HG03066 (cell line): ENCODE results near the gene RAB28.

Source experiments
- ATAC-seq: cut with Tn5 transposase; IDR thresholded peaks from one replicate; pipeline ENCODE4 v1.9.1; 2021; ENCODE audit warnings: low read depth; ENCODE audit not compliant: unreplicated experiment

Gene RAB28

DNA sequence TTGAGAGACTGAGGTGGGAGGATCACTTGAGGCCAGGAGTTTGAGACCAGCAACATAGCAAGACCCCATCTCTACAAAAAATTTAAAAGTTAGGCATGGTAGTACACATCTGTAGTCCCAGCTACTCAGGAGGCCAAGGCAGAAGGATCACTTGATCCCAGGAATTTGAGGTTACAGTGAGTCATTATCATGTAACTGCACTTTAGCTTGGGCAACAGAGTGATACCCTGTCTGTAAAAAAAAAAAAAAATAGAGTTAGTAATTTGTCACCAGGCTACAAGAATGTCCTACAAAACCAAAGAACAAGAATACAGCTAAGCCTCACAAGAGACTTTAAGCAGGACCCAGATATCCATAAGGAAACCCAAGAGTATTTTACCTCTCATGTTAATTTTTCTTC is 27.0 kb upstream of the RAB28 start:
- ATAC-seq: no peak

DNA sequence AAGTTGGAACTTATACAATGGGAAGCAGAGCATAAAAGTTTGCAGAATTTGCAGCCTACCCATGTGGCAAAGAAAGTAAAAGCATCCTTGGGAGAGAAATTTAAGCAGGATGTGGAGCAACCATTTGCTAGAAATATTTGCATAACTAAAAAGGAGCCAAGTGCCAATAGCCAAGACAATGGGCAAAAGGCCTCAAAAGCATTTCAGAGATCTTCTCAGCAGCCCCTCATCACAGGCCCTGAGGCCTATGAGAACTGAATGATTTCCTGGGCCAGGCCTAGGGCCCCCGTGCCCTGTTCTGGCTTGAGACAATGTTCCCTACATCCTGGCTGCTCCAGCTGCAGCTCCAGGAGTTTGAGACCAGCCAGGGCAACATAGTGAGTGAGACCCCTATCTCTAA is 25.3 kb upstream of the RAB28 start:
- ATAC-seq: no peak

DNA sequence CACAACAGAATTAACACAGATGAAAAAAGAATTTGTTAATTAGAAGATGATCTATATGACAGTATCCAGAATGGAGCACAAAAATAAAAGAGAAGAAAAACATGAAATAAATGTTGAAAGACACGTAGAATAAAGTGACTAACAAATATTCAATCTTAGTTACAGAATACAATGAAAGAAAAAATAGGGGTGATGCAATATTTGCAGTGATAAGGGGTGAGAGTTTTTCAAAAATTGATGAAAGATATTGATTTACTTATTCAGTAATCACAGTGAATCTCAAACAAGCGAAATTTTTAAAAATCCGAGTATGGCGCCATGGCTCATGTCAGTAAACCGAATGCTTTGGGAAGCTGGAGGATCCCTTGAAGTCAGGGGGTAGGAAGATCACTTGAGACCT is 20.2 kb upstream of the RAB28 start:
- ATAC-seq: no peak

DNA sequence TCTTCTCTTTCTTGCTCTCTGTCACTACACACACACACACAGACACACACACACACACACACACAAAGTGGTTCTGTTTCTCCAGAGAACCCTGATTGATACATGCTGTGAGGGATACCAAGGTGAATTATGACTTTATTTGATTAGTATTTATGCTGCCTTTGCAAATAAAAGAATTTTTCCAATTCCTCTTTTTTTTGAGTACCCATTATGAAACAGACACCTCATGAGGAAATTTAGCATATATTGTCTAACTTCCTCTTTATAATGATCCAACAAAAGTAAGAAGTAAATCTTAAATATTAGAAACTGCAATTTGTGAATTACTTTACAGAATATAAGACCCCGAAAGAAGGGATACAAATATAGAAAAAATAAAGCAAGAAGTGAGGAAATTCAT is 14.3 kb upstream of the RAB28 start:
- ATAC-seq: no peak

DNA sequence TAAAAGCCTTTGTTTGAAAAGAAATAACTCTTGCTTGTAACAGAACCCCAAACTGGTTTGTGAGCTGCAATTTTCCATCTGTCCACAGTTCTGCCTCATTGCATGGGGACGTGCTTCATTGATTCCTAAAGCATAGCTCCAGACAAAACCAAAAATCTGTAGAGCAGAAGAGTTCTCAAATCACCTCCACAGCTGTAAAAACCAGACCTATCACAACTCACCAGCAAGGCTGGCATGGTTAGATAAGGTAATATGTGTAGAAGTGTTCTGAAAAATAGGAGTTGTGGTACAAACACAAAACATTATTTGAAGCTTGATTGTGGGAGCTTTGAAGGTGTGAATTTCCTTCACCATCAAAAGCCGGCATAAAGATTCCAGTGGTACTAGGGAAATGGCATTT is 12.5 kb upstream of the RAB28 start:
- ATAC-seq: no peak

DNA sequence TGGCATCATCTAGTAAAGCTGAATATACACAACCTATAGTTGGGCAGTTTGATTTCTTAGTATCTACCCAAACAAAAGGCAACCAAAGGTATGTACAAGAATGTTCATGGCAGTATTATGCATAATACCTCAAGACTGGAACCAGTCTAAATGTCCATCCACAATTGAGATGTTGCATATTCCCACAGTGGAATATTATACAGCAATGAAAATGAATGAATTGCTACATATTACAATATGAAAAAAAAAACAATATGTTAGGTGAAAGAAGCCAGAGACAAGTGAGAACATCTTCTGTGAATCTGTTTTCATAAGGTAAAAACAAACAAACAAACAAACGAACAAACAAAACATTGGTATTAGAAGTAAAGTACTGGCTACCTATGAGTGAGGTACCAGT is 11.6 kb upstream of the RAB28 start:
- no peak for ATAC-seq

DNA sequence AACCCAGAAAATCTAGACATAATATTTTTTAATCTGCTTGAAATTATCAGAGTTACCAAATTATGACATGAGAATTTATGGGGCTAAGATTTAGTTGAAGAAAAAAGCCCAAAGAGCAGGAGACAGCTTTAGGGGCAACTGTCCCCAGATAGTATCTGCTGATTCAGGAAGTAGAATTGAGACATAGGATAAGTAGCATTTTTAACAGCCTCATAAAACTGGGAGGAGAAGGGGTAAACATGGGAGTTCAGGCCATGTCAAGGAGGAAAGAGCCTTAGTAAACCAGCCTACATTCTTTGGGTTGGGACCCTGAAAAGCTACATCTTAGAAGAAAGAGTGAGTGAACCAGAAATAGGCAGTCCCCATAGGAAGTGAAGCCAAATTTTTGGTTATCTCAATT is 9.7 kb upstream of the RAB28 start:
- no peak for ATAC-seq

DNA sequence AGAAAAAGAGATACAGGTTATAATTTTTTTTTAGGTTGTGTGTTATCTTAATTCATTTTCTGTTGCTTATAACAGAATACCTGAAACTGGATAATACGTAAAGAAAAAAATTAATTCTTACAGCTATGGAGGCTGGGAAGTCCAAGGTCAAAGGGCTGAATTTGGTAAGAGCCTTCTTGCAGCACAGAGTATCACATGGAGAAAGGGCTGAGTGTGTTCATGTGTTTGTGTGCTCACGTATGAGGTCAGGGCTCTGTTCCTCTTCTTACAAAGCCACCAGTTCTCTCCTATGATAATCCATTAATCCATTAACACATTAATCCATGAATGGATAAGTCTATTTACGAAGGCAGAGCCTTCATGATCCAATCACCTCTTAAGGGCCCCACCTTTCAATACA is 8.6 kb upstream of the RAB28 start:
- ATAC-seq: no peak

DNA sequence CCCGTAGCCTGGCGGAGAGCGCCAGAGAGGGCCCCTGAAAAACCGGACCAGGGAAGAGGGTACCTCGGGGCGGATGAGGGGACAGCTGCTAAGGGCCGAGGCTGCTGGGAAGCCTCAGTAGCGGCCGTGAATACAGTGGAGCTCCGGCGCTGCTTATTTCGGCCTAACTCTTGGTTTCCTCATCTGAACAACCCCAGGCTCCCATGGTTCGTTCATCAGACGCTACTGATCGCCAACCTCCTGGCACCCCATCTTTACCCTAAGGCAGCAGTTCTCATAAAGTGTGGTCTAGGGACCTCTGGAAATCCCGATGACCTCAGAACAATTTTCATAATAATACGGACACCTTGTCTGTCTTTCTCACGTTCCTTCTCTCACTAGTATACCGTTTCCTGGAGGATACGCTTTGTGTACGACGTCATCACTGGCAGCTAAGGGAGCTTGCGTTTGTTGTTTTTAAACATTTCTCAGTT is 645 bp upstream of the RAB28 start:
- ATAC-seq: peak; percentile 22

DNA sequence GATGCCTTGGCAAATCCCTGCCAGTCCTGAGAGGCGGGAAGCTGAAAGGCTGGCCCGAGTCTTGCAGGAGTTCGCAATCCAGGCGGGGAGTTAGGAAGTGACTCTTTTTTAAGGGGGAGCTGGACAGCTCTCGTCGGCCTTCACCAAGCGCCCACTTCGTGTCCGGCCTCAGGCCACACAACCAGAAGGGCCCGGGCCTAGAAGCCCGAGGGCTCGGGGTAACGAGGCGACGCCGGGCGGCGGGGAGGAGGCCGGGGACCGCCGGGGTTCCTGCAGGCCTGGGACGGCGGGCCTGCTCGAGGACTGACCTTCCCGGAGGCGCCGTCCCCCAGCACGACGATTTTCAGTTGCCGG is 395 bp downstream of the RAB28 start:
- peak; percentile 26 for ATAC-seq

DNA sequence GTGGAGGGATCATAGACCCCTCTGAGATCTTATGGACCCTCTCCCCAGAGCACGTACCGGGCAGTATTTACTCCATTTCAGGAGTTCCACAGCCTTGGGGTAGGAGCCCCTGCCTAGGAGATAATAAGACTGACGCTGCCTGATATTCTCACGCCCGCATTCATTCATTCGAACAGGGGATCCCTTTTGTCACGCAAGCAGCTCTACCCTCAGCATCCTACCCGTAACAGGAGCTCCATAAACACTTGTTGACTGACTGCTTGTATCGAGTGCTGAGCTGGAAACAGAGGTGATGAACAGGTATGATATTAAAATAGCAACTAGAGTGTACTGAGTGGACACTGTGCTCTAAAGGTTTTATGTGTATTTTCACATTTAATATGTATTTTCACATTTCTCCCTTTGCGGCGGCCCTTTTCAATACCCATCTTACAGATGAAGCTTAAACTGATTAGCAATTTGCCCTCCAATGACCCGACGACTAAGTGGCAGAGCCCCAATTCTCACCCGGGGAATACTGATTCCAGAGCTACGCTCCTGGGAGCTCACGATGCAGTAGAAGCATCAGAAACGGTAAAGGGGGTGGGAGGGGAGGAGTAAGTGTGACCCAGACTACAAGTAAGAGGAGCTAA is 888 bp downstream of the RAB28 start:
- peak; percentile 6 for ATAC-seq

DNA sequence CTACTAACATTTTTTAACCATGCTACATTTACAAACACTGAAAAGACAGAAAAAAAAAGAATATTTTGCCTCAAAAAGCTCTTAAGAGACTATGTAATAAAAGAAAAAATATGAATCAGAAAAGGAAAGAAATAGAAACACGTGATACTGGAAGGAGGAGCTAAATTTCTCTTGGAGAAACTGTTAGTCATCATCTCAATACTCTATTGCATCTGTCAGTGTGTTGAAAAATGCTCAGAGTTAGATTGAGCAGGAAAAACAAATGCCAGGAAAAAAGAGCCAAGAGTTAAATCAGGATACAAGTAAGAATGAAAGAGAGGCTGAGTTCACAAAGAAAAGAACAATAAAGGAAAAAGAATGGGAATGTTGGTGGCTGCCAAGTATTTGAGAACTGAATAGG is 2.6 kb downstream of the RAB28 start:
- no peak for ATAC-seq

DNA sequence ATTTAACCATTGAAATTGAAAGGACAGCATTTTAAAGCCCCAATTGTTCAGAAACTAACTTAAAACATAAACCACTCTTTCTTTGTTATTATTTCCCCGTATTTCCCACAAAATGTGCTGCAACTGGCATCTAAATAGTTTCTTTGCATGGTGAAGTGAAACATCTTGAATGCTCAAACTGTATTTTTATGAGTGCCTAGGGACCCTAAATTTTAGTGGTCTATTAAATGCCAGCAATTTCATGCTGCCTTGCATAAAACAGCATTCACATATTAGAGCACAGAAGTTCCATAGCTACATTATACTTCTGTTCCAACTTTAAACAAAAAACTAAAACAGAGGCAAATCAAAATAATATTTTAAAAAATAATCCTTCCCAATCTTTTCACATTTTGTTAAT is 5.4 kb downstream of the RAB28 start:
- ATAC-seq: no peak

DNA sequence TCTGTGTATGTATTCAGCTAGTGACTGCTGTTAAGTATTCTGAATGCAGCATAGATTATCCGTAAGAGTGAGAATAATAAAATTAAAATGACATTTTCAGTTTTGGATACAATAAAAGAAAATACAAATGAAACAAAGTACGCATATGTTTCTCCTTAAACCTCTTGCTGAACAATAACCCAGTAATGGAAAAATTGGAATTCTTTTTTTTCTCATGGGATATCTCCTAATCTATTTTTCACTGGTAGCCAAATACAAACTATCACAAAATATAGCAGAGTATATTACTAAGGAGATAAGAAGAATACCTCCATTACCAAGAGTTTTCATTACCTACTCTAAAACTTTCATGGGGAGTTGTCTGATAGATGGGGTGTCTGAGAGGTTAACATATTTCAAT is 6.0 kb downstream of the RAB28 start:
- ATAC-seq: no peak

DNA sequence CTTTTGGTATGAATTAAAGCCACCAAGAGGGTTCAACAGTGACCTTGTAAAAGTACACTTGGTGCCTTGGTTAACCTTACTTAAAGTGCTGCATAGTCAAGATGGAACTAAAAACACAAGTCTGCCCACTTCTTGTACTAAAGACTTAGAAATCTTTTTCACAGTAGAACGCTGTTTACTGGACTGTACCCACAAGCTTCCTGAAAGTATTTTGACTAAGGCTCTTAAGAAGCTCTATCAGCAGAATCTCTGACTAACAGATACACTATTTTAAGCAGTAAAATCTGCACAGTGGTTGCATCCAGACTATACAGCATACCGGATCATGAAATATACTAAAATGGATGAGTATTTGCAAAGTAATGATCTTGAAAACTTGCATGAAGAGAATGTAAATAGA is 7.2 kb downstream of the RAB28 start:
- ATAC-seq: no peak

DNA sequence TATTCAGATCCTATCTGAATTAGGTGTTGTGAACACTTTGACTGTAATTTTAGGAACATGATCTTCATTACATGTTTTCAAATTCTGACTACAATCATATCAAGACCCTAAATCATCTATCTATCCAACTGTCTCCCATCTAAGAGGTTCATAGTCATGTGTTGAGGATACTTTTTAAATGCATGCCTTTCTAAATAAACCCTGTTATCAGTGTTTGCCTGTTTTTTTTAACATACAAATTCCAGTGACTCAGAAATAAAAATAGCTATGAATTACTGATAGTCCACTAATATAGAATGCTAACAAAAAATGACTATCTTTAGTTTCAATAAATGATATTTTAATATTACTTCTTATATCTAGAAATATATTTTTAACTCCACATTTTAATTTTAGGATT is 8.0 kb downstream of the RAB28 start:
- ATAC-seq: no peak

DNA sequence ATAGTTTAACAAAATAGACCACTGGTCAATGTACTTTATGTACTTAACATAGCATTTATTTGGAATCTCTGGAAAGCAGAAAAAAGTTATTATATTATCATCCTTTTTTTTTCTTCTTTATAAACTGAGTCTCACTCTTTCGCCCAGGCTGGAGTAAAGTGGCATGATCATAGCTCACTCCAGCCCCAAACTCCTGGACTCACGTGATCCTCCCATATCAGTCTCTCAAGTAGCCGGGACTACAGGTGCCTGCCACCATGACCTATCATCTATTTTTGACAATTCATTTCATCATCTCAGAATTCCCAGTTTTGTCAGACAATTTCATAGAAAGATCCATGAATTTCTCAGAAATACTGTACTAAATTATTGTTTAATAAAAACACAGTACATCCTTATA is 12.7 kb downstream of the RAB28 start:
- no peak for ATAC-seq

DNA sequence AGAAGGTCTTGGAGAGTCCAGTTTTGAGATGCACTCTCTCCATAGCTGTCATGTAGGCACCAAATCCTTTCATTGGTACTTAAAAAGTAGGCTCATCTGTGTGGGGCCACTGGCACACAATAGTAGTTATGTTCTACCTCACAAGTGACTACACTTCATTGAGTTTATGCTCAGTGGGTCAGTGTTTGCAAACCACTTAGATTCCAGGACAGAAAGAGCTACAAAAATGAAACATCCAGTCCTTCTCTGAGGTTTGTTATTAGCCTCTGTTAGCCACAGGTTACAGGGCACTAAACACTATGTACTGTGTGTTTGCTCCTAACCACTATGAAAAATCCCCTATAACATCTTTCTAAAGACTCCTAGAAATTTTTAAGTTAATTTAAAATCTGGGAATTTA is 13.8 kb downstream of the RAB28 start:
- ATAC-seq: no peak

DNA sequence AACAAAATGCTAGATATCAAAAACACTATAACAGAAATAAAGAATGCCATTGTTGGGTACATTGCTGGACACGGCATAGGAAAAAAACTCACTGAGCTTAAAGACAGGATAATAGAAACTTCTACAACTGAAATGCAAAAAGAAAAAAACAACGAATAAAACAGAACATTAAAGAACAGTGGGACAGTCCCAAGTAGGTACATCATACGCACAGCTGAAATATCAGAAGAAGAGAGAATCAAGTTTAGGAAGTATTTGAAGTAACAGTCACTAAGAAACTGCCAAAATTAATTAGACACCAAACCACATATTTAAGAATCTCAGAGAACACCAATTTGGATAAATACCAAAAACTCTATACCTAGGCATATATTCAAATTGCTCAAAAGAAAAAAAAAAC is 19.2 kb downstream of the RAB28 start:
- no peak for ATAC-seq

DNA sequence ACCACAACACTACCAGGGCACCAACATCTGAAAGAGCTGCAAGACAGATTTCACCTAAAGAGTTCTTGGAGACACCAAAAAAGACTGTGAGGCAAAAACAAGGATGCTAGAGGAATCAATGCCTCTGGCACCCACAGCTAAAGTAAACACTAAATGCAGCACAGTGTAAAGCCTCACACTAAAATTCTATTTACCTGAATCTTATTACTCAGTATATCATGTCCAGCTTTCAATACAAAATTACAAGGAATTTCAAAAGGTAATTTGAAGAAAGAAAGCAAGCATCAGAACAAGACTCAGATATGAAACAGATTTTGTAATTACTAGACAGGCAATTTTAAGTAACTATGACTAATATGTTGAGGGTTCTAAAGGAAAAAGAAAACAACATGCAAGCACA is 19.6 kb downstream of the RAB28 start:
- no peak for ATAC-seq

DNA sequence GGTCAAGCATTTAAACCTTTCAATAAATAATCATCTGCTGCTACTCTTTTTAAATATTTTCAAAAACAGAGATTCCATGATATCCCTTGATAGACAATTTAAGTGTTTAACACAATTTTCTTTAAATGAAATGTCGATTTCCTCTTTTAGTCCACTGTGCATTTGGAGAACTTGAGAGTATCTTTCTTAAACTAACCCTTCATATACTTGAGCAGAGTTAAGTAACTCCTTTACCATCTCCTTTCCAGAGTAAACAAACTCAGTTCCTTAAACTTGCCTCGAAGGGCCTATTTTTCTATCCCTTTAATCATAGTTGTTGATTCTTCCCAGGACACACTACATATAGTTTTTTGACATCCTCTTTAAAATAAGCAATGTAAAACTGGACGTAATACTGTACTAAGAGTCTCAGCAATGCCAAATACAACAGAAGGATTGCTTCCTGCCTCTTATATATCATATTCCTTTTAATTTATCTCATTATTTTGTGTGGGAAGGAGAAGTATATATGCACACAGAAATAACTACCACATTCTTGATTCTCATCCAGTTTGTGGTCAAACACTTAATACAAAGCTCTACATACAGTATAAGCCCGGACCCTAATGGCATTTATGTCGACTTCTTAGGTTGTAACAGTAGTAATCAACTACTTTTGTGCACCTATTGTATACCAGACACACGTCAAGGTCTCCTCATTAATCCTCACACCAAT is 22.8 kb downstream of the RAB28 start:
- ATAC-seq: no peak

DNA sequence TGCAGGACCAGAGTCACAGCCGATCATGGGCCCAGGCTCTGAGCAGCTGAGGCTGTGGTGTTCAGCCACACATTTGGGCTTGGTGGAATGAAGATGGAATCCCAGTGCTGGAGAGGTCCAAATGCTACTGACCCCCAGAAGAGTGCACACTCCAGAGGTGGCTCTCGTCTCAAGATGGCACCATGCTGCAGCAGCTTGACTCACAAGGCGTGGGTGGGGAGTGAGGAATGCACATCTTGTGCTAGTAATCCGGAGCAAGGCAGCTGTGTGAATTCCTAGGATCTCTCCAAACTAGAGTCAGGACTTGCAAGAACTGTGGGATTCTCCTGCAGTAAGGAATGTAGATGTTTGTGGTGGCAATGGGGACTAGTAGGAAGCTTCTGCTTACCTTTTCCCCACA is 28.7 kb downstream of the RAB28 start:
- ATAC-seq: no peak

DNA sequence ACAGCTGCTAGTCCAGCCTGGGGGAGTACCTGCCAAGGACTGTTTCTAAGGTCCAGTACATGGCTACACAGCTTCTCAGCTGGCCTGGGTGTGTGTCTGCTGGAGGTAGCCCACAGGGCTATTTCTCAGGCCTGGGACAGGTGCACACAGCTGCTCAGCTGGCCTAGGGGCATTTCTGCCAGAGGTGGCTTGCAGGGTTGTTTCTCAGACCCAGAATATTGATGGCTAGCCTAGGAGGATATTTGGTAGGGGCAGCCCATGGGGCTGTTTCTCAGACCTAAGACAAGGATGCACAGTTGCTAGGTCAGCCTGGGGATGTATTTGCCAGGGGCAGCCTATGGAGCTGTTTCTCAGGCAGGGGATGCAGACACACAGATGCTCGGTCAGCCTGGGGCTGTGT is 29.4 kb downstream of the RAB28 start:
- ATAC-seq: no peak
